Cerebellar cortex (tissue), 1 donor: ENCODE results near the gene IGLL1.
"Not testable (repeated sequence)": the region's sequence is repeated elsewhere in the genome, so short reads cannot be mapped to it uniquely, and the experiment has no call there.

ENCODE experiments used
- DNase-seq: peaks from one replicate; pipeline ENCODE4 v3.0.0-alpha.2; 2015; ENCODE audit warnings: low spot score

Gene IGLL1

GRCh38 chr22:23539839-23540198 is 40.3 kb downstream of the IGLL1 start:
- not testable (repeated sequence) for DNase-seq

GRCh38 chr22:23539135-23539838 is 40.8 kb downstream of the IGLL1 start:
- DNase-seq: peak; percentile 91

GRCh38 chr22:23538696-23539030 is 41.4 kb downstream of the IGLL1 start:
- DNase-seq: not testable (repeated sequence)

GRCh38 chr22:23537830-23538695 is 42.0 kb downstream of the IGLL1 start:
- peak; percentile 75 for DNase-seq

GRCh38 chr22:23537416-23537815 is 42.7 kb downstream of the IGLL1 start:
- DNase-seq: no peak

- no peak for DNase-seq
Observed at GRCh38 chr22:23536821-23537345, 43.2 kb downstream of the IGLL1 start.

GRCh38 chr22:23535790-23536661 is 44.1 kb downstream of the IGLL1 start:
- not testable (repeated sequence) for DNase-seq

- no peak for DNase-seq
Observed at GRCh38 chr22:23534851-23535717, 45.0 kb downstream of the IGLL1 start.

- peak; percentile 35 for DNase-seq
Observed at GRCh38 chr22:23534201-23534850, 45.8 kb downstream of the IGLL1 start.

- peak; percentile 37 for DNase-seq
Observed at GRCh38 chr22:23533771-23534191, 46.3 kb downstream of the IGLL1 start.

GRCh38 chr22:23533328-23533762 is 46.7 kb downstream of the IGLL1 start:
- peak; percentile 51 for DNase-seq

GRCh38 chr22:23532731-23533130 is 47.4 kb downstream of the IGLL1 start:
- no peak for DNase-seq

GRCh38 chr22:23531966-23532705 is 48.0 kb downstream of the IGLL1 start:
- no peak for DNase-seq

- no peak for DNase-seq
Observed at GRCh38 chr22:23531283-23531956, 48.7 kb downstream of the IGLL1 start.

GRCh38 chr22:23530766-23531282 is 49.3 kb downstream of the IGLL1 start:
- no peak for DNase-seq

GRCh38 chr22:23530106-23530505 is 50.0 kb downstream of the IGLL1 start:
- DNase-seq: no peak

- no peak for DNase-seq
Observed at GRCh38 chr22:23529166-23530103, 50.7 kb downstream of the IGLL1 start.
